Measurements from ENCODE around the gene PARD3.

GRCh38 chr10:34503704-34504103 is 311.4 kb downstream of the PARD3 start:
- TF ChIP-seq CTCF (conservative IDR thresholded peaks at IDR 0.05; ENCODE audit: low read depth, low read length), result no peak
- no peak for TF ChIP-seq EZH2phosphoT487 (IDR thresholded peaks at IDR 0.05; ENCODE audit: borderline replicate concordance, low read length)
- TF ChIP-seq EZH2 (IDR thresholded peaks at IDR 0.05; ENCODE audit: low read length, unreplicated experiment), result no peak
